Astrocyte of the spinal cord (primary cell): ENCODE results near the gene NR2E3.
A peak's percentile ranks its signal among the peaks of the same experiment; 100 is the strongest.

Source experiments
- DNase-seq: peaks from one replicate; pipeline ENCODE4 v3.0.0; 2011; ENCODE audit warnings: low read depth, low spot score
- H3K4me3 ChIP-seq: 2 replicates; pipeline ENCODE4 v1.5.1; 2011; ENCODE audit warnings: low read depth, mild to moderate bottlenecking, low read length, moderate library complexity
- CTCF ChIP-seq: IDR thresholded peaks from 2 replicates; pipeline ENCODE4 v1.5.1; 2012; ENCODE audit warnings: low read depth, mild to moderate bottlenecking, low read length, inconsistent platforms
- in situ Hi-C: cut with HindIII; loops from 2 replicates; pipeline ENCODE4 v1.10.0; 2017; ENCODE audit warnings: low sequenced_read_pairs

Gene NR2E3

GRCh38 chr15:71807125-71807629 is 3.2 kb upstream of the NR2E3 start:
- DNase-seq, result no peak
- H3K4me3 ChIP-seq, result no peak overlapping the region
- in situ Hi-C loops, result no loop called here
- TF ChIP-seq CTCF, result no peak

GRCh38 chr15:71807691-71808091 is 2.7 kb upstream of the NR2E3 start:
- TF ChIP-seq CTCF, result no peak
- in situ Hi-C loops, result no loop called here
- H3K4me3 ChIP-seq, result no peak overlapping the region
- peak; percentile 29 for DNase-seq

GRCh38 chr15:71808311-71809020 is 1.9 kb upstream of the NR2E3 start:
- DNase-seq, result no peak
- no peak overlapping the region for H3K4me3 ChIP-seq
- in situ Hi-C loops, result no loop called here
- TF ChIP-seq CTCF, result no peak

GRCh38 chr15:71809346-71809745 is 1.0 kb upstream of the NR2E3 start:
- TF ChIP-seq CTCF, result no peak
- in situ Hi-C loops, result no loop called here
- no peak for DNase-seq
- no peak overlapping the region for H3K4me3 ChIP-seq

GRCh38 chr15:71811036-71811736 is 832 bp downstream of the NR2E3 start:
- TF ChIP-seq CTCF, result no peak
- no peak for DNase-seq
- in situ Hi-C loops, result no loop called here
- H3K4me3 ChIP-seq, result no peak overlapping the region

- TF ChIP-seq CTCF, result no peak
- H3K4me3 ChIP-seq, result no peak overlapping the region
- in situ Hi-C loops, result no loop called here
- no peak for DNase-seq
Measured at GRCh38 chr15:71811752-71812735, 1.7 kb downstream of the NR2E3 start.
